NCI-H446 (cell line): ENCODE results near the gene LUC7L2.
"Not testable (repeated sequence)": the region's sequence is repeated elsewhere in the genome, so short reads cannot be mapped to it uniquely, and the experiment has no call there.

Experiments used
- DNase-seq, 2 experiments: peaks; one replicate each; lab custom pipeline; 2025; lab: John Stamatoyannopoulos, UW

Gene LUC7L2

GRCh38 chr7:139359366-139360209 lies at the start of gene LUC7L2:
TSS of gene LUC7L2 (plus strand) at chr7:139359894. CDS start at chr7:139360262, 368 bp downstream.
- peak; percentile 87 to 99 for DNase-seq

- DNase-seq: no peak
These were observed 41.7 kb upstream of the LUC7L2 start for GRCh38 chr7:139317939-139318505.

GRCh38 chr7:139321071-139321745 lies 38.5 kb upstream of the LUC7L2 start:
- peak in 1 of 2 experiments; percentile 10 for DNase-seq

GRCh38 chr7:139324709-139325108 lies 35.0 kb upstream of the LUC7L2 start:
- not testable (repeated sequence) for DNase-seq

- DNase-seq: peak in 1 of 2 experiments; percentile 7
These were observed 31.3 kb upstream of the LUC7L2 start for GRCh38 chr7:139328375-139328774.

GRCh38 chr7:139329119-139329518 lies 30.6 kb upstream of the LUC7L2 start:
- no peak for DNase-seq

GRCh38 chr7:139330333-139331030 lies 29.2 kb upstream of the LUC7L2 start:
- DNase-seq: no peak

- DNase-seq: no peak
These were observed 26.9 kb upstream of the LUC7L2 start for GRCh38 chr7:139332697-139333359.

GRCh38 chr7:139333443-139333842 lies 26.3 kb upstream of the LUC7L2 start:
- DNase-seq: not testable (repeated sequence)

- no peak for DNase-seq
These were observed 25.1 kb upstream of the LUC7L2 start for GRCh38 chr7:139334399-139335150.

GRCh38 chr7:139339025-139339424 lies 20.7 kb upstream of the LUC7L2 start:
- DNase-seq: no peak

- no peak for DNase-seq
These were observed 20.0 kb upstream of the LUC7L2 start for GRCh38 chr7:139339698-139340036.

GRCh38 chr7:139340037-139340807 lies 19.5 kb upstream of the LUC7L2 start:
- peak; percentile 98 for DNase-seq

- DNase-seq: no peak
These were observed 19.0 kb upstream of the LUC7L2 start for GRCh38 chr7:139340808-139341057.

GRCh38 chr7:139341058-139341775 lies 18.5 kb upstream of the LUC7L2 start, which contains the start of gene FMC1:
TSS of gene FMC1 (plus strand) at chr7:139341337. CDS start at chr7:139341385, 48 bp downstream.
- peak; percentile 83 to 93 for DNase-seq

- DNase-seq: no peak
These were observed 17.9 kb upstream of the LUC7L2 start for GRCh38 chr7:139341776-139342226.

GRCh38 chr7:139345042-139345441 lies 14.7 kb upstream of the LUC7L2 start:
- no peak for DNase-seq

- DNase-seq: no peak
These were observed 8.7 kb upstream of the LUC7L2 start for GRCh38 chr7:139351027-139351426.

GRCh38 chr7:139354729-139355128 lies 5.0 kb upstream of the LUC7L2 start:
- no peak for DNase-seq

GRCh38 chr7:139355320-139355719 lies 4.4 kb upstream of the LUC7L2 start:
- DNase-seq: no peak
